Astrocyte (in vitro differentiated cells and primary cell): ENCODE measurements around the gene SYT5.

Experiments used
- CTCF ChIP-seq: IDR thresholded peaks from 2 replicates; pipeline ENCODE4 v1.5.1; 2011; ENCODE audit warnings: low read depth, mild to moderate bottlenecking, inconsistent platforms, low read length, moderate library complexity; ENCODE audit not compliant: insufficient read depth
- EZH2 ChIP-seq: IDR thresholded peaks from 2 replicates; pipeline ENCODE4 v1.6.1; 2012; ENCODE audit warnings: mild to moderate bottlenecking, low read length, inconsistent platforms; ENCODE audit not compliant: insufficient read depth

GRCh38 chr19:55173714-55174409 lies 6.2 kb downstream of the SYT5 start:
- TF ChIP-seq CTCF: no peak
- TF ChIP-seq EZH2: no peak
